PC-3 (cell line): ENCODE measurements around the gene FTHL17.

Experiments
- CTCF ChIP-seq: fragments of 300-600 bp; sonication (generic); conservative IDR thresholded peaks from 2 replicates; pipeline ENCODE4 v1.5.1; 2017; ENCODE audit warnings: antibody characterized with exemption, low read depth, mild to moderate bottlenecking, low read length
- EZH2 ChIP-seq: fragments of 300-600 bp; sonication (generic); IDR thresholded peaks from one replicate; pipeline ENCODE4 v1.6.1; 2017; ENCODE audit warnings: antibody characterized with exemption, mild to moderate bottlenecking, low read length; ENCODE audit not compliant: unreplicated experiment
- EZH2phosphoT487 ChIP-seq: fragments of 300-600 bp; sonication (generic); IDR thresholded peaks from 2 replicates; pipeline ENCODE4 v1.6.1; 2018; ENCODE audit warnings: mild to moderate bottlenecking, antibody characterized with exemption, low read length, borderline replicate concordance

GRCh38 chrX:31021537-31021936, 50.3 kb downstream of the FTHL17 start:
- no peak for TF ChIP-seq CTCF
- TF ChIP-seq EZH2phosphoT487: no peak
- no peak for TF ChIP-seq EZH2
